Choroid plexus epithelial cell (primary cell): ENCODE data around the gene MAP3K7CL.

Experiments
- DNase-seq: peaks from one replicate; pipeline ENCODE4 v3.0.0-alpha.2; 2010; ENCODE audit warnings: low read depth
- H3K4me3 ChIP-seq: 2 replicates; pipeline ENCODE4 v1.5.1; 2011; ENCODE audit warnings: low read depth, mild to moderate bottlenecking, control low read depth, low read length, moderate library complexity
- TF ChIP-seq, protein P1 (sequence below): conservative IDR thresholded peaks from 2 replicates; pipeline ENCODE4 v1.5.1; 2011; ENCODE audit warnings: low read depth, mild to moderate bottlenecking, control low read depth, inconsistent platforms, low read length, moderate library complexity

MAP3K7CL gene

DNA sequence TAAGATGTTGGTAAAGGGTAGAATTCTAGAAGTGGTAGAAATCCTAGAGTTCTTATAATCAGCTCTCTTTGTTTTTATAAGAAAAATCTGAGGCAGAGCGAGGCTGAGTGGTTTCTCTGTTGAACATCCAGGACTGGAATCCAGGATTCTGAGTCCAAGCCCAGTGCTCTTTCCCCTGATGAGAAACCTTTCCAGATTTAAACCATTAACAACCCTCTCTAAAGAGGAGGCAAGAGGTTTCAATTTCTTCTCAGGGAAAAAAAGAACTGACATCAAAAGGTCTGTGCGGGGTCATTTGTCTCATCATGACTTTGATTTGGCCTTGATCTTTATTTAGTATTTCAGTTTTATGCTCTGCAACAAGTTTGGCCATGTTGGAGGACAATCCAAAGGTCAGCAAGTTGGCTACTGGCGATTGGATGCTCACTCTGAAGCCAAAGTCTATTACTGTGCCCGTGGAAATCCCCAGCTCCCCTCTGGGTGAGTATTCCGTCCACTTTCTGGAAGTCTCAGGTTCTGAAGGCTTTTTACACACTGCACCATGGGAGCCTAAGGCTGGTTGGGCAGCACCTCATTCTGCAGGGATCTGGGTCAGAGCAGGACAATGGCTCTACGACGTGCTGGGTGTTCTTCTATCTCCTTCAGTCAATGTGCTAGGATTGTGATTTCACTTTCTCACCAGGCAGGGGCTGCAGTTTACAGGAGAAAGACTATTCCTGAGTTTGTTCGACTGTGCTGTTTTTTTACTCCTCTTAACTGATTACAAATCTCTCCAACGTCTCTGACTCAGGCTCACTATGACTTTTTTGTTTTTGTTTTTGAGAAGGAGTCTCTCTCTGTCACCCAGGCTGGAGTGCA is 38.1 kb upstream of the MAP3K7CL start:
- TF ChIP-seq, protein P1, sequence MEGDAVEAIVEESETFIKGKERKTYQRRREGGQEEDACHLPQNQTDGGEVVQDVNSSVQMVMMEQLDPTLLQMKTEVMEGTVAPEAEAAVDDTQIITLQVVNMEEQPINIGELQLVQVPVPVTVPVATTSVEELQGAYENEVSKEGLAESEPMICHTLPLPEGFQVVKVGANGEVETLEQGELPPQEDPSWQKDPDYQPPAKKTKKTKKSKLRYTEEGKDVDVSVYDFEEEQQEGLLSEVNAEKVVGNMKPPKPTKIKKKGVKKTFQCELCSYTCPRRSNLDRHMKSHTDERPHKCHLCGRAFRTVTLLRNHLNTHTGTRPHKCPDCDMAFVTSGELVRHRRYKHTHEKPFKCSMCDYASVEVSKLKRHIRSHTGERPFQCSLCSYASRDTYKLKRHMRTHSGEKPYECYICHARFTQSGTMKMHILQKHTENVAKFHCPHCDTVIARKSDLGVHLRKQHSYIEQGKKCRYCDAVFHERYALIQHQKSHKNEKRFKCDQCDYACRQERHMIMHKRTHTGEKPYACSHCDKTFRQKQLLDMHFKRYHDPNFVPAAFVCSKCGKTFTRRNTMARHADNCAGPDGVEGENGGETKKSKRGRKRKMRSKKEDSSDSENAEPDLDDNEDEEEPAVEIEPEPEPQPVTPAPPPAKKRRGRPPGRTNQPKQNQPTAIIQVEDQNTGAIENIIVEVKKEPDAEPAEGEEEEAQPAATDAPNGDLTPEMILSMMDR = peak; percentile 46
- DNase-seq = peak; percentile 86
- H3K4me3 ChIP-seq = no peak overlapping the region

DNA sequence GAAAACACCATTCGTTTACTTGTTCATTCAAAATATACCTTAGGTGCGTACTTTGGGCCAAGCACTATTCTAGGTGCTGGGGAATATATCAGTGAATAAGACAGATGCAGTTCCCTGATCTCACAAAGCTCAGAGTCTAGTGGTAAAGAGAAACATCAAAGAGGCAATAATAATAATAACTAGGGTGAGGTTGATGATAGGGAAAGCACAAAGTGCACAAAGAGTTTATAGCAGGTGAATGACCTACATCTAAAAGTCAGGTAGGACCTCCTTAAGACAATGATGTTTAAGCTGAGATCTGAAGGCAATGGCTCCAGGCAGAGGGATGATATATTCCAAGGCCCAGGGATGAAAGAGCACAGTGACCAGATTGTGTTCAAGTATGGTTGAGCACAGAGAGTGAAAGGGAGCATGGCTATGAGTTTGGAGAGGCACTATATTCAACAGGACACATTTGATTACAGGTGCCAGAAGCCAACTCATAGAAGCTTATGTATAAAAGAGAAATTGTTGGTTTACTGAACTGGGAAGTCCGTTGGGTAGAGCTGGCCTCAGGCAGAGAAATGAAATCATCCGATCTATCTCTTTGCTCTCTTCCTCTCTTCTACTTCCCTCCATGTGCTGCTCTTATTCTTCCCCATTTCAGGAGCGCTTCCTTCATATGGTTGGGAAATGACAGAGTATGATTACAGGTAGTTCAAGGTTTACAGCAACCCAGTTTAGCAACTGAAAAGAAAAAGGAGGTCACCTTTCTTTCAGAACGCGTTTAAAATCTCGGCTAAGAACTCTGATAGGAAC is 34.0 kb upstream of the MAP3K7CL start:
- DNase-seq = no peak
- H3K4me3 ChIP-seq = no peak overlapping the region

DNA sequence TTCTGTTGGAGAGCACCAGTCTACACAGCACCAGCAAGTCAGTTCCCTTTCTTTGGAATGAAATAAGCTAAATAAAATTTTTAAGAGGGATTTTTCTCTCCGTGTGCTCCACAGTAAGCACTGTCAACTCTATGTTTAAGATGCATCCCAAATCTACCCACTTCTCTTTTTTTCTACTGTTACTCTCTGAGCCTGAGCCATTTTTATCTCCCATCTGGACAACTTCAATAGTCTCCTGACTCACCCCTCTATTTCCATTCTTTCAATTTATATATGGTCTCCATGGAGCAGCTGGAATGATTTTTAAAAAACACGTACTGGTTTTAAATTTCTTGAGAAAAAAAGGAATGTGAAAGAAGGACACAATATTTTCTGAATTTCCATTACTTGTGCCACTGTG is 32.3 kb upstream of the MAP3K7CL start:
- DNase-seq = no peak
- no peak overlapping the region for H3K4me3 ChIP-seq
- TF ChIP-seq, protein P1 = no peak

More for the DNA sequence above, 34.0 kb upstream of the MAP3K7CL start:
- TF ChIP-seq, protein P1 = no peak

DNA sequence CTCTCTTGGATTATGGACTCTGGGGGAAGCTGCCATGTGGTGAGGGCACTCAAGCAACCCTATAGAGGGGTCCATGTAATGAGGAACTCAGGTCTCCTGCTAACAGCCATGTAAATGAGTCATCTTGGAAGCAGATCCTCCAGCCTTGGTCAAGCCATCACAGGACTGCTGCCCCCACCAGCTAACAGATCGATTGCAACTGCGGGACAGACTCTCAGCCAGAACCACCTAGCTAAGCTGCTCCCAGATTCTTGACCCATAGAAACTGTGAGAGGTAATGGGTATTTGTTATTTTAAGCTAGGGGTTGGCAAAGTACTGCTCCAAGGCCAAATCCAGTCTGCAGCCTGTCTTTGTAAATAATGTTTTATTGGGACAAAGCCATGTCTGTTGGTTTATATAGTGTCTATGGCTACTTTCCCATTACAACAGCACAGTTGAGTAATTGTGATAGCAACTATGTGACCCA is 27.6 kb upstream of the MAP3K7CL start:
- DNase-seq = peak; percentile 55
- TF ChIP-seq, protein P1 = no peak
- H3K4me3 ChIP-seq = no peak overlapping the region

DNA sequence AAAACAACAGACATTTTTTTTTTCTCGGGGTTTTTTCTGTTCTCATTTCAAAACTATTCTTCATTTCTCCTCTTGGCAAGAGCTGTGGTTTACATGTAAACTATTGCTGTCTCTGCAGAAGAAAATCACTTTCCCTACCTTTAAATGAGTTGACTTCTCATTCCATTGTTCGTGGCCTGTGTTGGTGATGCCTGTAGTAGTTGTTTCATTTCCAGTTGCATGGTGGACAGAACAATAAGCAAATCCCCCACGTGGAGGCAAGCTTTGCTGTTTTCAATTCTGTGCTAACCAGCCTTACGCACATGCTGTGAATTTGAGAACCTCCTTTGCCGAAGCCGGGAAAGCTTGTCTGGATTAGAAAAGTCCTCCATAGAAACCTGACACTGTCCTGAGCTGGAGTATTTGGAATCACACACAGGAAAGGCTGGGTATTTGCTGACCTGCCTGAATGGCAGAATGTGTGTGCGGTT is 26.2 kb upstream of the MAP3K7CL start:
- peak; percentile 68 for DNase-seq
- H3K4me3 ChIP-seq = no peak overlapping the region
- TF ChIP-seq, protein P1 = peak; percentile 31

DNA sequence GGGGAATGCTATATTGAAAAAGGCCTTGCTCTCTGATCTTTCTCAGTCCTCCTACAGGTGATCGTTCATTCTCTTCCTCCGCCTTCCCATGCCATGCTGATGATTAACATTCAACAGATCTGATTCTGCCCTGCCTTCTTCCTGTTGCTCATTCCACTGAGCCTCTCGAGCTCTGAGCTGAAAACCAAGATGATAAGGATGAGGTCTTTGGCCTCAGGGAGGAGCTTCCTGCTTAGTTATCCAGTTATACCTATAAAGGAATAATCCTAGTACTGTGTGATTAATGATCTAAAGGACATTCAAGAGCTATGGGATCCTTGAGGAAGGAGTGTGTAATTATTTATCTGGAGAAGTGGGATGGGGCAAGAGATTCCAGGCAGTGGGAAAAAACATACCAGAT is 25.2 kb upstream of the MAP3K7CL start:
- no peak overlapping the region for H3K4me3 ChIP-seq
- TF ChIP-seq, protein P1 = no peak
- DNase-seq = peak; percentile 68
